ENCODE measurements around the gene KRT85. TPM values are rescaled to one million over a fixed set of nuclear protein-coding genes. Genes with fewer than 3 reads are reported as not detected.

KRT85 gene
- total RNA-seq, 2 donors from 2014 or later = not detected

GRCh38 chr12:52327052-52327829, 40.0 kb downstream of the KRT85 start:
- WGBS, 2 experiments (ENCODE audit: insufficient coverage in 1 of 2, insufficient read length in 1 of 2) = 42 to 51% methylated on average over 9 to 11 of the region's 11 CpGs
- H3K27me3 Mint-ChIP-seq (ENCODE audit: insufficient read depth) = peaks cover 11% of the 10 kb centered on the region

GRCh38 chr12:52324153-52324444, 43.2 kb downstream of the KRT85 start:
- H3K36me3 ChIP-seq (ENCODE audit: control insufficient read depth, insufficient read depth, low read length) = no peaks in the 10 kb centered on the region
- H3K27ac Mint-ChIP-seq = no peak overlapping the region
- no peak overlapping the region for H3K4me3 ChIP-seq (ENCODE audit: low read length)
- H3K27me3 ChIP-seq (ENCODE audit: control insufficient read depth, insufficient read depth, low read length, poor library complexity, severe bottlenecking) = peaks cover 18% of the 10 kb centered on the region
- no peak overlapping the region for H3K9ac ChIP-seq (ENCODE audit: extremely low read depth, low read length, poor library complexity, severe bottlenecking)
- no peaks in the 10 kb centered on the region for H3K4me1 ChIP-seq (ENCODE audit: control insufficient read depth, insufficient read depth, low read length)
- H3K36me3 Mint-ChIP-seq (ENCODE audit: low read depth) = no peaks in the 10 kb centered on the region
- TF ChIP-seq CTCF (conservative IDR thresholded peaks at IDR 0.05) = no peak
- H3K9me3 ChIP-seq (ENCODE audit: control insufficient read depth, low read length) = no peaks in the 10 kb centered on the region
- H3K4me1 Mint-ChIP-seq = no peaks in the 10 kb centered on the region
- H3K27me3 Mint-ChIP-seq (ENCODE audit: insufficient read depth) = peaks cover 16% of the 10 kb centered on the region
- WGBS, 2 experiments (ENCODE audit: insufficient coverage in 1 of 2, insufficient read length in 1 of 2) = 83 to 97% methylated on average over 3 of the region's 3 CpGs
- no peaks in the 10 kb centered on the region for H3K9me3 Mint-ChIP-seq
- DNase-seq = no peak
- H3K27ac ChIP-seq (ENCODE audit: low read depth, low read length) = no peak overlapping the region
- H3K4me3 Mint-ChIP-seq = no peak overlapping the region

More at GRCh38 chr12:52327052-52327829, 40.0 kb downstream of the KRT85 start:
- peak; percentile 96 for DNase-seq
- Histone ChIP-seq H3K4me3 (ENCODE audit: low read length) (no peak overlapping the region), H3K36me3 (ENCODE audit: control insufficient read depth, insufficient read depth, low read length) (no peaks in the 10 kb centered on the region), H3K27me3 (ENCODE audit: control insufficient read depth, insufficient read depth, low read length, poor library complexity, severe bottlenecking) (peaks cover 9% of the 10 kb centered on the region), H3K9ac (ENCODE audit: extremely low read depth, low read length, poor library complexity, severe bottlenecking) (no peak overlapping the region), H3K4me1 (ENCODE audit: control insufficient read depth, insufficient read depth, low read length) (no peaks in the 10 kb centered on the region), H3K9me3 (ENCODE audit: control insufficient read depth, low read length) (no peaks in the 10 kb centered on the region), H3K27ac (ENCODE audit: low read depth, low read length) (no peak overlapping the region)
- peak; percentile 94 for TF ChIP-seq CTCF (conservative IDR thresholded peaks at IDR 0.05)
- Mint-ChIP-seq H3K36me3 (ENCODE audit: low read depth) (no peaks in the 10 kb centered on the region), H3K27ac (no peak overlapping the region), H3K4me1 (no peaks in the 10 kb centered on the region), H3K4me3 (no peak overlapping the region), H3K9me3 (no peaks in the 10 kb centered on the region)

GRCh38 chr12:52323416-52324152, 43.7 kb downstream of the KRT85 start:
- no peaks in the 10 kb centered on the region for H3K36me3 ChIP-seq (ENCODE audit: control insufficient read depth, insufficient read depth, low read length)
- TF ChIP-seq CTCF (conservative IDR thresholded peaks at IDR 0.05) = no peak
- Mint-ChIP-seq H3K4me3 (no peak overlapping the region), H3K27me3 (ENCODE audit: insufficient read depth) (peaks cover 16% of the 10 kb centered on the region), H3K27ac (no peak overlapping the region), H3K4me1 (no peaks in the 10 kb centered on the region), H3K36me3 (ENCODE audit: low read depth) (no peaks in the 10 kb centered on the region), H3K9me3 (no peaks in the 10 kb centered on the region)
- H3K4me1 ChIP-seq (ENCODE audit: control insufficient read depth, insufficient read depth, low read length) = no peaks in the 10 kb centered on the region
- no peak overlapping the region for H3K9ac ChIP-seq (ENCODE audit: extremely low read depth, low read length, poor library complexity, severe bottlenecking)
- peaks cover 18% of the 10 kb centered on the region for H3K27me3 ChIP-seq (ENCODE audit: control insufficient read depth, insufficient read depth, low read length, poor library complexity, severe bottlenecking)
- H3K9me3 ChIP-seq (ENCODE audit: control insufficient read depth, low read length) = no peaks in the 10 kb centered on the region
- 90% methylated on average over 6 to 10 of the region's 10 CpGs for WGBS, 2 experiments (ENCODE audit: insufficient coverage in 1 of 2, insufficient read length in 1 of 2)
- H3K4me3 ChIP-seq (ENCODE audit: low read length) = no peak overlapping the region
- no peak for DNase-seq
- H3K27ac ChIP-seq (ENCODE audit: low read depth, low read length) = no peak overlapping the region
